Keratinocyte (primary cell): ENCODE data around the gene CARD6. TPM values are rescaled to one million over a fixed set of nuclear protein-coding genes. Genes with fewer than 3 reads are reported as not detected.
"Not testable (repeated sequence)": the region's sequence is repeated elsewhere in the genome, so short reads cannot be mapped to it uniquely, and the experiment has no call there.

ENCODE experiments used
- DNase-seq: peaks from one replicate; pipeline ENCODE4 v3.0.0-alpha.2; 2011; ENCODE audit warnings: low read depth, missing footprints, low spot score
- FAIRE-seq: peaks from 2 replicates; lab custom pipeline; 2011; peaks lifted over from hg19 to GRCh38; lab: Jason Lieb, UNC
- H2AFZ ChIP-seq: 2 replicates; pipeline ENCODE4 v1.6.0; 2012; ENCODE audit warnings: low read length, control low read depth, inconsistent platforms; ENCODE audit not compliant: control insufficient read depth
- H3K27ac ChIP-seq: 2 replicates; pipeline ENCODE4 v1.5.1; 2011; ENCODE audit warnings: low read length; ENCODE audit not compliant: control insufficient read depth, insufficient read depth
- H3K27me3 ChIP-seq: 3 replicates; pipeline ENCODE4 v1.6.0; 2011; ENCODE audit warnings: low read length; ENCODE audit not compliant: control insufficient read depth, insufficient read depth; ENCODE audit errors: extremely low read depth
- H3K36me3 ChIP-seq, 2 experiments: 2 replicates in 1 of 2; 3 replicates in 1 of 2; pipeline ENCODE4 v1.5.1; 2011; ENCODE audit warnings: low read length in 2 of 2, mild to moderate bottlenecking in 1 of 2; ENCODE audit not compliant: control insufficient read depth in 2 of 2, insufficient read depth in 2 of 2; ENCODE audit errors: extremely low read depth in 1 of 2
- H3K4me1 ChIP-seq: 3 replicates; pipeline ENCODE4 v1.5.1; 2011; ENCODE audit warnings: low read length; ENCODE audit not compliant: control insufficient read depth, insufficient read depth; ENCODE audit errors: extremely low read depth
- H3K4me2 ChIP-seq: 3 replicates; pipeline ENCODE4 v1.6.0; 2011; ENCODE audit warnings: low read depth, low read length; ENCODE audit not compliant: control insufficient read depth, insufficient read depth; ENCODE audit errors: extremely low read depth
- H3K4me3 ChIP-seq, 3 experiments: fragments of 200-600 bp in 1 of 3; sonication (generic) in 1 of 3; 2 replicates in 2 of 3; 3 replicates in 1 of 3; pipeline ENCODE4 v1.5.1; 2011 to 2016; ENCODE audit warnings: low read length in 3 of 3, mild to moderate bottlenecking in 3 of 3, control low read depth in 2 of 3, inconsistent platforms in 1 of 3, low read depth in 1 of 3, mixed read lengths in 1 of 3, mixed run types in 1 of 3, moderate library complexity in 1 of 3; ENCODE audit not compliant: control insufficient read depth in 2 of 3, insufficient read depth in 2 of 3; ENCODE audit errors: extremely low read depth in 1 of 3
- H3K79me2 ChIP-seq: 2 replicates; pipeline ENCODE4 v1.6.0; 2012; ENCODE audit warnings: low read length; ENCODE audit not compliant: control insufficient read depth, insufficient read depth
- H3K9ac ChIP-seq: 3 replicates; pipeline ENCODE4 v1.6.0; 2011; ENCODE audit warnings: low read length; ENCODE audit not compliant: control insufficient read depth, insufficient read depth; ENCODE audit errors: extremely low read depth
- H3K9me1 ChIP-seq: 3 replicates; pipeline ENCODE4 v1.6.0; 2011; ENCODE audit warnings: low read length; ENCODE audit not compliant: control insufficient read depth, insufficient read depth; ENCODE audit errors: extremely low read depth
- H3K9me3 ChIP-seq: 2 replicates; pipeline ENCODE4 v1.5.1; 2012; ENCODE audit warnings: low read depth, low read length; ENCODE audit not compliant: control insufficient read depth
- H4K20me1 ChIP-seq: 3 replicates; pipeline ENCODE4 v1.6.0; 2011; ENCODE audit warnings: low read length; ENCODE audit not compliant: control insufficient read depth, insufficient read depth; ENCODE audit errors: extremely low read depth
- CTCF ChIP-seq, 3 experiments: IDR thresholded peaks in 1 of 3; conservative IDR thresholded peaks in 1 of 3; optimal IDR thresholded peaks in 1 of 3; 2 replicates in 2 of 3; 3 replicates in 1 of 3; pipeline versions ENCODE3 to v1.5.1; 2011; ENCODE audit warnings: low read length in 3 of 3, mild to moderate bottlenecking in 3 of 3, moderate library complexity in 2 of 3, control low read depth in 1 of 3, inconsistent platforms in 1 of 3; ENCODE audit not compliant: insufficient read depth in 2 of 3; ENCODE audit errors: extremely low read depth in 1 of 3
- EZH2 ChIP-seq: IDR thresholded peaks from one replicate; pipeline ENCODE4 v1.6.1; 2012; ENCODE audit warnings: inconsistent platforms, mild to moderate bottlenecking, low read length, moderate library complexity
- dilution Hi-C: fragments of 300-500 bp; cut with MboI; formaldehyde crosslinking; loops from one replicate; pipeline ENCODE4 v1.7.0; 2020; ENCODE audit warnings: low sequenced_read_pairs; ENCODE audit not compliant: extremely low pct_ligation_motif_present
- polyA plus RNA-seq, 5 experiments: library from polyadenylated mRNA; depleted of rRNA in 3 of 5; stranded (reverse) in 3 of 5; stranded (forward) in 1 of 5; unstranded in 1 of 5; fragments of >200 nt; gene quantifications; 1 replicate in 1 of 5; 2 replicates in 3 of 5; 3 replicates in 1 of 5; pipeline versions ENCODE4 v1.2.1 to v1.2.3, GENCODE V29; 2011 to 2012; ENCODE audit warnings: missing spikeins in 2 of 5, low read depth in 1 of 5, low replicate concordance in 1 of 5

The CARD6 gene
- polyA plus RNA-seq, 1 donor (not counting 4 experiments of a cell fraction or from before 2014, with no cell fraction given), result 4.4 TPM

GRCh38 chr5:40794340-40794739, 46.8 kb upstream of the CARD6 start:
- DNase-seq, H3K36me3 ChIP-seq, dilution Hi-C loops, H3K9me1 ChIP-seq, H3K27me3 ChIP-seq, H3K27ac ChIP-seq, FAIRE-seq, H3K4me3 ChIP-seq, H3K4me2 ChIP-seq, H3K9me3 ChIP-seq, H2AFZ ChIP-seq, H3K9ac ChIP-seq: not testable (repeated sequence)
- Histone ChIP-seq H4K20me1 (peaks cover 11% of the 10 kb centered on the region), H3K4me1 (peaks cover 20% of the 10 kb centered on the region), H3K79me2 (peaks cover 82% of the 10 kb centered on the region)

GRCh38 chr5:40794877-40795276, 46.3 kb upstream of the CARD6 start:
- H3K9me1 ChIP-seq, H2AFZ ChIP-seq, H3K27me3 ChIP-seq, H3K9me3 ChIP-seq, H3K9ac ChIP-seq, H3K4me2 ChIP-seq, H3K27ac ChIP-seq, DNase-seq, H3K36me3 ChIP-seq, FAIRE-seq, H3K4me3 ChIP-seq, dilution Hi-C loops: not testable (repeated sequence)
- H3K4me1 ChIP-seq, result peaks cover 21% of the 10 kb centered on the region
- H3K79me2 ChIP-seq, result peaks cover 77% of the 10 kb centered on the region
- peaks cover 11% of the 10 kb centered on the region for H4K20me1 ChIP-seq

GRCh38 chr5:40796487-40796889, 44.7 kb upstream of the CARD6 start:
- H3K9me3 ChIP-seq, result no peaks in the 10 kb centered on the region
- DNase-seq, result no peak
- H3K4me2 ChIP-seq, result peak overlapping the region; percentile 87
- H3K4me1 ChIP-seq, result peaks cover 15% of the 10 kb centered on the region
- H3K9ac ChIP-seq, result no peak overlapping the region
- no peaks in the 10 kb centered on the region for H3K27me3 ChIP-seq
- H2AFZ ChIP-seq, result no peak overlapping the region
- no peak overlapping the region for H3K27ac ChIP-seq
- H3K4me3 ChIP-seq, result peak overlapping the region; percentile 88 to 95 (median 91)
- dilution Hi-C loops, result no loop called here
- no peak for FAIRE-seq
- peaks cover 0 to 2% of the 10 kb centered on the region in 2 experiments for H3K36me3 ChIP-seq
- TF ChIP-seq EZH2 (no peak), CTCF (optimal IDR thresholded peaks at IDR 0.05 in 1 of 3, IDR thresholded peaks at IDR 0.05 in 1 of 3, conservative IDR thresholded peaks at IDR 0.05 in 1 of 3; ENCODE audit: extremely low read depth in 1 of 3, insufficient read depth in 2 of 3, low read length in 3 of 3) (no peak)
- H3K79me2 ChIP-seq, result peaks cover 61% of the 10 kb centered on the region
- H3K9me1 ChIP-seq, result no peaks in the 10 kb centered on the region
- H4K20me1 ChIP-seq, result peaks cover 1% of the 10 kb centered on the region
